ENCODE data around the gene NFATC2. TPM values are rescaled to one million over a fixed set of nuclear protein-coding genes. Genes with fewer than 3 reads are reported as not detected.

Gene NFATC2
- total RNA-seq, 1 experiment from 2014 or later: 0.07 TPM

GRCh38 chr20:51509208-51509607 is 33.3 kb downstream of the NFATC2 start:
- TF ChIP-seq CTCF (IDR thresholded peaks at IDR 0.05; ENCODE audit: unreplicated experiment): no peak
- H3K27ac Mint-ChIP-seq (ENCODE audit: low read depth, unreplicated experiment): no peak overlapping the region
- BruUV-seq (replicated peaks): no TSS peak
- no peaks in the 10 kb centered on the region for H3K4me1 Mint-ChIP-seq (ENCODE audit: insufficient read depth, unreplicated experiment)
- intact Hi-C loops (cut with micrococcal nuclease): no loop called here
- ChIA-PET CTCF (interaction anchor here (0.6 to 1.3 kb wide), 2 partner anchors 25 to 86 kb away, joined by 4 read pairs; no protein-coding TSS in a partner anchor), POLR2A (interaction anchor here (0.6 kb wide), 1 partner anchor 22 kb away, joined by 3 read pairs; no protein-coding TSS in a partner anchor)
- no peaks in the 10 kb centered on the region for H3K9me3 Mint-ChIP-seq (ENCODE audit: unreplicated experiment)
- no peak for DNase-seq (ENCODE audit: unreplicated experiment)
- H3K36me3 Mint-ChIP-seq (ENCODE audit: insufficient read depth, unreplicated experiment): no peaks in the 10 kb centered on the region
- peaks cover 24% of the 10 kb centered on the region for H3K27me3 Mint-ChIP-seq (ENCODE audit: insufficient read depth, unreplicated experiment)
- no peak overlapping the region for H3K4me3 Mint-ChIP-seq (ENCODE audit: unreplicated experiment)

- H3K27me3 Mint-ChIP-seq (ENCODE audit: insufficient read depth, unreplicated experiment): peaks cover 24% of the 10 kb centered on the region
Measured at GRCh38 chr20:51508780-51509179, 33.7 kb downstream of the NFATC2 start.

GRCh38 chr20:51508158-51508557 is 34.4 kb downstream of the NFATC2 start:
- H3K27me3 Mint-ChIP-seq (ENCODE audit: insufficient read depth, unreplicated experiment): peaks cover 24% of the 10 kb centered on the region
- no peak for TF ChIP-seq CTCF (IDR thresholded peaks at IDR 0.05; ENCODE audit: unreplicated experiment)
- no peak for DNase-seq (ENCODE audit: unreplicated experiment)
- CTCF ChIA-PET: no interaction called here
- no peak overlapping the region for H3K27ac Mint-ChIP-seq (ENCODE audit: low read depth, unreplicated experiment)
- POLR2A ChIA-PET: interaction anchor here (0.9 kb wide), 1 partner anchor 11 kb away, joined by 3 read pairs; no protein-coding TSS in a partner anchor
- no peak overlapping the region for H3K4me3 Mint-ChIP-seq (ENCODE audit: unreplicated experiment)
- H3K36me3 Mint-ChIP-seq (ENCODE audit: insufficient read depth, unreplicated experiment): no peaks in the 10 kb centered on the region
- H3K4me1 Mint-ChIP-seq (ENCODE audit: insufficient read depth, unreplicated experiment): no peaks in the 10 kb centered on the region
- no peaks in the 10 kb centered on the region for H3K9me3 Mint-ChIP-seq (ENCODE audit: unreplicated experiment)
- no TSS peak for BruUV-seq (replicated peaks)
- intact Hi-C loops (cut with micrococcal nuclease): no loop called here

More at GRCh38 chr20:51508780-51509179, 33.7 kb downstream of the NFATC2 start:
- H3K9me3 Mint-ChIP-seq (ENCODE audit: unreplicated experiment): no peaks in the 10 kb centered on the region
- no peak for TF ChIP-seq CTCF (IDR thresholded peaks at IDR 0.05; ENCODE audit: unreplicated experiment)
- intact Hi-C loops (cut with micrococcal nuclease): no loop called here
- H3K36me3 Mint-ChIP-seq (ENCODE audit: insufficient read depth, unreplicated experiment): no peaks in the 10 kb centered on the region
- no peak for DNase-seq (ENCODE audit: unreplicated experiment)
- no TSS peak for BruUV-seq (replicated peaks)
- no peak overlapping the region for H3K4me3 Mint-ChIP-seq (ENCODE audit: unreplicated experiment)
- no peak overlapping the region for H3K27ac Mint-ChIP-seq (ENCODE audit: low read depth, unreplicated experiment)
- ChIA-PET POLR2A (interaction anchor here (0.6 kb wide), 1 partner anchor 22 kb away, joined by 3 read pairs; no protein-coding TSS in a partner anchor), CTCF (interaction anchor here (1.3 kb wide), 1 partner anchor 86 kb away, joined by 4 read pairs; no protein-coding TSS in a partner anchor)
- H3K4me1 Mint-ChIP-seq (ENCODE audit: insufficient read depth, unreplicated experiment): no peaks in the 10 kb centered on the region

GRCh38 chr20:51507216-51508036 is 35.1 kb downstream of the NFATC2 start:
- no peak overlapping the region for H3K27ac Mint-ChIP-seq (ENCODE audit: low read depth, unreplicated experiment)
- no peak for TF ChIP-seq CTCF (IDR thresholded peaks at IDR 0.05; ENCODE audit: unreplicated experiment)
- H3K9me3 Mint-ChIP-seq (ENCODE audit: unreplicated experiment): no peaks in the 10 kb centered on the region
- CTCF ChIA-PET: interaction anchor here (0.6 to 1.0 kb wide), 2 partner anchors 122 to 430 kb away, joined by 3 read pairs; no protein-coding TSS in a partner anchor
- H3K4me1 Mint-ChIP-seq (ENCODE audit: insufficient read depth, unreplicated experiment): no peaks in the 10 kb centered on the region
- H3K4me3 Mint-ChIP-seq (ENCODE audit: unreplicated experiment): no peak overlapping the region
- no peaks in the 10 kb centered on the region for H3K36me3 Mint-ChIP-seq (ENCODE audit: insufficient read depth, unreplicated experiment)
- H3K27me3 Mint-ChIP-seq (ENCODE audit: insufficient read depth, unreplicated experiment): peaks cover 24% of the 10 kb centered on the region
- DNase-seq (ENCODE audit: unreplicated experiment): no peak
- intact Hi-C loops (cut with micrococcal nuclease): no loop called here
- POLR2A ChIA-PET: interaction anchor here (0.9 kb wide), 1 partner anchor 11 kb away, joined by 3 read pairs; no protein-coding TSS in a partner anchor
- no TSS peak for BruUV-seq (replicated peaks)
